Activated B cell treated with CpG ODN at 0.5 μM for 24 hours (primary cell): ENCODE data around the gene C2CD4C. TPM values are rescaled to one million over a fixed set of nuclear protein-coding genes. Genes with fewer than 3 reads are reported as not detected.

Source experiments
- ATAC-seq: fragments of 200-7000 bp; cut with Tn5 transposase; one replicate; pipeline ENCODE4 v1.10.0; 2021; ENCODE audit warnings: low read depth, mild to moderate bottlenecking, moderate library complexity
- CTCF ChIA-PET: fragments of 350-600 bp; sonication (Branson Sonifier 250); formaldehyde crosslinking; loops from one replicate; lab custom pipeline; 2021; ENCODE audit warnings: antibody characterized with exemption; lab: Charles Lee
- POLR2A ChIA-PET: fragments of 350-600 bp; sonication (Branson Sonifier 250); formaldehyde crosslinking; loops from one replicate; lab custom pipeline; 2021; ENCODE audit warnings: antibody characterized with exemption; lab: Charles Lee
- DNase-seq: peaks from one replicate; pipeline ENCODE4 v3.0.0; 2022
- H3K27ac Mint-ChIP-seq: one replicate; pipeline ENCODE4 v1.8.0; 2020; ENCODE audit warnings: mixed read lengths
- H3K27me3 Mint-ChIP-seq: one replicate; pipeline ENCODE4 v1.8.0; 2021; ENCODE audit warnings: mixed read lengths
- H3K36me3 Mint-ChIP-seq: one replicate; pipeline ENCODE4 v1.8.0; 2021; ENCODE audit warnings: low read depth, mixed read lengths
- H3K4me1 Mint-ChIP-seq: one replicate; pipeline ENCODE4 v1.8.0; 2021; ENCODE audit warnings: mixed read lengths
- H3K4me3 Mint-ChIP-seq: one replicate; pipeline ENCODE4 v1.8.0; 2020; ENCODE audit warnings: mild to moderate bottlenecking, mixed read lengths
- H3K9me3 Mint-ChIP-seq: one replicate; pipeline ENCODE4 v1.8.0; 2020; ENCODE audit warnings: mixed read lengths
- CTCF ChIP-seq: fragments of 200-600 bp; IDR thresholded peaks from one replicate; pipeline ENCODE4 v1.8.0; 2022; ENCODE audit warnings: antibody characterized with exemption, mild to moderate bottlenecking
- intact Hi-C: fragments of 100-400 bp; cut with micrococcal nuclease; formaldehyde crosslinking; loops from one replicate; pipeline ENCODE4 v1.15.1; 2024
- total RNA-seq: library from RNA; stranded (reverse); gene quantifications from 2 replicates; pipeline ENCODE4 v1.2.3, GENCODE V29; 2022

The C2CD4C gene
- total RNA-seq, 1 donor from 2014 or later: not detected

DNA sequence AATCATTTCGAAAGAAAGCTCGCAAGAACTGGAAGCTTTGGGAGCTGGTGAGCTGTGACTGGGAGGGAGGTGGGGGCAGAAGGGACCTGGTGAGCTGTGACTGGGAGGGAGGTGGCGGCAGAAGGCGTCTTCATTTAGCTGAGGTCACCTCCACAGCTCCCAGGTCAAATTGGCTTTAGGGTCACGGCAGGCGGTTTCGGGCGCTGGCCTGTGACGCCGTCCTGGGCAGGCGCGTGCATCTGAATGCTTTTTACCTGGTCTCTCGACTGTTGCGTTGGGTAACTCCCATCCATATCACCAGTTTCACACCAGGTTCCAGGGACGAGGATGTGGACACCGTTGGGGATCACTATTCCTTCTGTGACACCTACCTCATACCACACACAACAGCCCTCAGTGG lies 29.2 kb downstream of the C2CD4C start:
- peaks cover 11% of the 10 kb centered on the region for H3K4me1 Mint-ChIP-seq
- TF ChIP-seq CTCF: no peak
- CTCF ChIA-PET: no interaction called here

DNA sequence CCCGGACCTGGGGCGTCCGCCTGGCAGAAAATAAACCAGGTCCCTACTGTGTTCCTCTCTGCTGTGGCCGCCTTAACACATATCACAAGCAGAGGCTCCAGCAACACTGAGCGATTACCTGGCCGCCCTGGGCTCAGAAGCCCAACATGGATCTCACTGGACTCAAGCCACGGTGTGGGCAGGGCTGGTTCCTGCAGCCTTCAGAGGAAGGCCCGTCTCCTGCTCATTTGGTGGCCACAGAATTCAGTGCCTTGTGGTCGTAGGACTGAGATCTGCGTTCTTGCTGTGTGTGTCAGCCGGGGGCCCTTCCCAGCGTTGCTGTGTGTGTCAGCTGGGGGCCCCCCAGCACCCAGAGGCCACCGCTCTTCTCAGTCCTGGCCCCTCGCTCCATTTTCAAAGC lies 30.2 kb downstream of the C2CD4C start:
- intact Hi-C loops: no loop called here
- no peak for TF ChIP-seq CTCF
- H3K4me3 Mint-ChIP-seq: no peak overlapping the region
- CTCF ChIA-PET: no interaction called here
- H3K4me1 Mint-ChIP-seq: peaks cover 11% of the 10 kb centered on the region
- H3K36me3 Mint-ChIP-seq: no peaks in the 10 kb centered on the region
- no peak for DNase-seq
- H3K9me3 Mint-ChIP-seq: peaks cover 9% of the 10 kb centered on the region
- no peak for ATAC-seq
- H3K27ac Mint-ChIP-seq: no peak overlapping the region
- POLR2A ChIA-PET: no interaction called here
- peaks cover 3% of the 10 kb centered on the region for H3K27me3 Mint-ChIP-seq

More for the DNA sequence above, 29.2 kb downstream of the C2CD4C start:
- Mint-ChIP-seq H3K27me3 (peaks cover 7% of the 10 kb centered on the region), H3K27ac (no peak overlapping the region), H3K4me3 (no peak overlapping the region), H3K9me3 (peaks cover 9% of the 10 kb centered on the region), H3K36me3 (no peaks in the 10 kb centered on the region)
- intact Hi-C loops: no loop called here
- DNase-seq (no peak), ATAC-seq (no peak)
- POLR2A ChIA-PET: no interaction called here

- ATAC-seq: no peak
- Mint-ChIP-seq H3K4me1 (peaks cover 7% of the 10 kb centered on the region), H3K4me3 (no peak overlapping the region), H3K9me3 (peaks cover 5% of the 10 kb centered on the region), H3K27ac (no peak overlapping the region), H3K27me3 (peaks cover 7% of the 10 kb centered on the region), H3K36me3 (no peaks in the 10 kb centered on the region)
- ChIA-PET CTCF (no interaction called here), POLR2A (no interaction called here)
- intact Hi-C loops: no loop called here
- DNase-seq: no peak
- no peak for TF ChIP-seq CTCF
Measured at GRCh38 chr19:377801-378581, 31.0 kb downstream of the C2CD4C start.

DNA sequence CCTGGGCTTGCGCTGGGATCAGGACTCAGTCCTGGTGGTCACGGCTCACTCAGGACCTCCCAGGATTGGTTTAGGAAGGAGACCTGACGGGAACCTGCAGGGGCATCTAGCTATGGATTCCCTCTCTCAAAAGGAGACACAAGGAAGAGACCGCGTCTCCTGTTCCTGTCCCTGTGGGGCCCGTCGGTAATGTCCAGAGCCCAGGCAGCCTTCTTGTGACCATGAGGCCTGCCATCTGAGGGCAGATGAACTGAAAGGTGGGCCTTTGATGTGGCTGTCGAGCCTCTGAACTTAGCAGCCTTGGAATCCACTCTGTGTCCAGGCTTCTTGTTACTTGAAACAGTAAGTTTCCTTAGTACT lies 32.9 kb downstream of the C2CD4C start:
- DNase-seq: no peak
- Mint-ChIP-seq H3K4me1 (peaks cover 2% of the 10 kb centered on the region), H3K36me3 (no peaks in the 10 kb centered on the region), H3K27ac (no peak overlapping the region), H3K4me3 (no peak overlapping the region), H3K9me3 (peaks cover 2% of the 10 kb centered on the region), H3K27me3 (peaks cover 19% of the 10 kb centered on the region)
- no peak for ATAC-seq
- intact Hi-C loops: no loop called here
- no peak for TF ChIP-seq CTCF
- CTCF ChIA-PET: no interaction called here
- POLR2A ChIA-PET: no interaction called here

DNA sequence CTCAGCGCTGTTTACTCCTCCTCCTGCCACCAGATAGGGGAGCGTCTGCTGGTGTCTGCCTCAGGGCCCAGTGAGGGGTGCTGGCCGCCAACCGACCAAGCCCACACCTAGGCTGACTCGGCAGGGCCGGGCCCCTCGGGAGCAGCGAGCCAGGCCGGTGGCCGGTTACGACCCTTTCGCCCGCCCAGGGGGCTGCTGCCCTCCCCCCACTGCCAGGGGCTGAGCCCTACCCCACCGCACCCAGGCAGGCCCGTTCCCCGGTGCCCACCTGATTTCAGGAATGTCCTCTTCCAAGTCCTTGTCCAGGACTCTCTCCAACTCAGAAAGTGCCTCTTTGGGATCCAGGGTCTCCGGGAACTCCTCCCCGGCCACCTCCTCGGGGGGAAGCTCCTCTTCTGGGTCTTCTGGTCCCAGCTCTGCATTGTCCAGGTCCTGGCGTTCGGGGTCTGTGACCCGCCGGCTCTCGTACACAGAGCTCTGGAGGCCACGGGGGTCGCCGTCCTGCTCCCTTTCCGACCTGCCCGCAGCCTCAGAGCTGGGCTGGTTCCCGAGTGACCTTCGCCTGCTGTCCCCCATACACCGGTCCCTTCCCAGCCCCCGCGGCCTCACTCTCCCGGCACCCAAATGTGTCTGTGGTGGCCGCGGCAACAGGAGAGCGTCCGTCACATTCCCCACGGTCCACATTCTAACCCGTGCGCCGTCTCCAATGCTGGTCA lies 33.4 kb downstream of the C2CD4C start:
- no peak overlapping the region for H3K4me3 Mint-ChIP-seq
- H3K36me3 Mint-ChIP-seq: no peaks in the 10 kb centered on the region
- peaks cover 19% of the 10 kb centered on the region for H3K27me3 Mint-ChIP-seq
- CTCF ChIA-PET: no interaction called here
- POLR2A ChIA-PET: no interaction called here
- H3K27ac Mint-ChIP-seq: no peak overlapping the region
- no peak for TF ChIP-seq CTCF
- intact Hi-C loops: no loop called here
- ATAC-seq: no peak
- H3K9me3 Mint-ChIP-seq: peaks cover under 1% of the 10 kb centered on the region
- no peak for DNase-seq
- H3K4me1 Mint-ChIP-seq: peaks cover under 1% of the 10 kb centered on the region
